ENCODE measurements around the gene ADISSP. TPM values are rescaled to one million over a fixed set of nuclear protein-coding genes. Genes with fewer than 3 reads are reported as not detected.
A peak's percentile ranks its signal among the peaks of the same experiment; 100 is the strongest.

Gene ADISSP
- total and polyA plus RNA-seq, 2 donors (not counting 1 experiment from before 2014, with no cell fraction given): 18.4 to 28.8 TPM

- Histone ChIP-seq H3K4me3 (ENCODE audit: control extremely low read depth in 1 of 5, extremely low read depth in 1 of 5, insufficient read depth in 1 of 5, low read depth in 2 of 5, low read length in 4 of 5) (no peak overlapping the region), H3K79me2 (ENCODE audit: control insufficient read depth, insufficient read depth, low read length) (peaks cover 13% of the 10 kb centered on the region), H3K9ac (ENCODE audit: low read length) (no peak overlapping the region), H3K4me1 (ENCODE audit: control insufficient read depth in 2 of 2, insufficient read depth in 2 of 2, low read length in 2 of 2) (peaks cover 5 to 12% of the 10 kb centered on the region in 2 donors), H3K36me3 (replicated peaks in 1 of 2; ENCODE audit: control extremely low read depth in 1 of 2, control insufficient read depth in 1 of 2, extremely low read depth in 1 of 2, insufficient read depth in 2 of 2, low read length in 1 of 2) (peaks cover 0 to 8% of the 10 kb centered on the region in 2 experiments), H4K20me1 (ENCODE audit: control insufficient read depth, insufficient read depth, low read length, poor library complexity, severe bottlenecking) (no peaks in the 10 kb centered on the region), H3K9me3 (ENCODE audit: control extremely low read depth in 1 of 3, control insufficient read depth in 2 of 3, insufficient read depth in 1 of 3, low read length in 2 of 3) (peaks cover 0 to 4% (median 0%) of the 10 kb centered on the region in 3 donors), H2AFZ (ENCODE audit: insufficient read depth, low read depth, low read length, poor library complexity, severe bottlenecking) (no peak overlapping the region), H3K27ac (ENCODE audit: low read length in 2 of 2) (no peak overlapping the region), H3K4me2 (replicated peaks; ENCODE audit: low read depth, low read length, poor library complexity, severe bottlenecking) (no peak overlapping the region), H3K27me3 (replicated peaks in 1 of 4; ENCODE audit: control extremely low read depth in 1 of 4, control insufficient read depth in 3 of 4, insufficient read depth in 4 of 4, low read length in 3 of 4) (no peaks in the 10 kb centered on the region)
- ChIA-PET POLR2A (no interaction called here), CTCF (interaction anchor here (0.7 kb wide), 1 partner anchor 11 kb away, joined by 3 read pairs; no protein-coding TSS in a partner anchor)
- TF ChIP-seq CTCF (IDR thresholded peaks at IDR 0.05): no peak
- TF ChIP-seq EZH2 (IDR thresholded peaks at IDR 0.05; ENCODE audit: borderline replicate concordance, insufficient read depth, low read depth, low read length, poor library complexity, severe bottlenecking): no peak
- H3K9me3 Mint-ChIP-seq (ENCODE audit: insufficient read depth): no peaks in the 10 kb centered on the region
- DNase-seq: no peak
- intact Hi-C loops (cut with micrococcal nuclease): no loop called here
- H3K27me3 Mint-ChIP-seq: no peaks in the 10 kb centered on the region
- H3K27ac Mint-ChIP-seq: peak overlapping the region; percentile 59
- ATAC-seq (ENCODE audit: low read depth): no peak
- 96% methylated on average over 10 of the region's 11 CpGs for WGBS (ENCODE audit: insufficient coverage)
- no peak overlapping the region for H3K4me3 Mint-ChIP-seq
- H3K4me1 Mint-ChIP-seq: peaks cover 14% of the 10 kb centered on the region
These were observed 8.2 kb downstream of the ADISSP start for GRCh38 chr20:3759316-3759823.

GRCh38 chr20:3758566-3758965, 9.0 kb downstream of the ADISSP start:
- Histone ChIP-seq H3K4me3 (ENCODE audit: control extremely low read depth in 1 of 5, extremely low read depth in 1 of 5, insufficient read depth in 1 of 5, low read depth in 2 of 5, low read length in 4 of 5) (no peak overlapping the region), H3K27me3 (replicated peaks in 1 of 4; ENCODE audit: control extremely low read depth in 1 of 4, control insufficient read depth in 3 of 4, insufficient read depth in 4 of 4, low read length in 3 of 4) (no peaks in the 10 kb centered on the region), H3K36me3 (replicated peaks in 1 of 2; ENCODE audit: control extremely low read depth in 1 of 2, control insufficient read depth in 1 of 2, extremely low read depth in 1 of 2, insufficient read depth in 2 of 2, low read length in 1 of 2) (peaks cover 0 to 8% of the 10 kb centered on the region in 2 experiments), H3K9ac (ENCODE audit: low read length) (no peak overlapping the region), H3K4me1 (ENCODE audit: control insufficient read depth in 2 of 2, insufficient read depth in 2 of 2, low read length in 2 of 2) (peaks cover 5 to 12% of the 10 kb centered on the region in 2 donors), H3K27ac (ENCODE audit: low read length in 2 of 2) (no peak overlapping the region), H2AFZ (ENCODE audit: insufficient read depth, low read depth, low read length, poor library complexity, severe bottlenecking) (no peak overlapping the region), H3K79me2 (ENCODE audit: control insufficient read depth, insufficient read depth, low read length) (peaks cover 13% of the 10 kb centered on the region), H3K9me3 (ENCODE audit: control extremely low read depth in 1 of 3, control insufficient read depth in 2 of 3, insufficient read depth in 1 of 3, low read length in 2 of 3) (peaks cover 0 to 4% (median 0%) of the 10 kb centered on the region in 3 donors), H4K20me1 (ENCODE audit: control insufficient read depth, insufficient read depth, low read length, poor library complexity, severe bottlenecking) (no peaks in the 10 kb centered on the region), H3K4me2 (replicated peaks; ENCODE audit: low read depth, low read length, poor library complexity, severe bottlenecking) (no peak overlapping the region)
- ChIA-PET CTCF (no interaction called here), POLR2A (no interaction called here)
- no peaks in the 10 kb centered on the region for H3K9me3 Mint-ChIP-seq (ENCODE audit: insufficient read depth)
- no peak for TF ChIP-seq CTCF (IDR thresholded peaks at IDR 0.05)
- no peak for TF ChIP-seq EZH2 (IDR thresholded peaks at IDR 0.05; ENCODE audit: borderline replicate concordance, insufficient read depth, low read depth, low read length, poor library complexity, severe bottlenecking)
- ATAC-seq (ENCODE audit: low read depth): no peak
- no peaks in the 10 kb centered on the region for H3K27me3 Mint-ChIP-seq
- H3K4me1 Mint-ChIP-seq: peaks cover 11% of the 10 kb centered on the region
- H3K4me3 Mint-ChIP-seq: no peak overlapping the region
- intact Hi-C loops (cut with micrococcal nuclease): no loop called here
- H3K27ac Mint-ChIP-seq: no peak overlapping the region
- 98% methylated on average over 5 of the region's 11 CpGs for WGBS (ENCODE audit: insufficient coverage)
- DNase-seq: no peak

All from B cell (primary cell).